Omental fat pad (tissue), 4 donors: ENCODE data around the gene WFDC1. TPM values are rescaled to one million over a fixed set of nuclear protein-coding genes. Genes with fewer than 3 reads are reported as not detected.

Experiments used
- ATAC-seq: fragments of 150-250 bp; one replicate; pipeline ENCODE4 v1.9.1; 2016; ENCODE audit warnings: mild to moderate bottlenecking, moderate library complexity; ENCODE audit not compliant: low FRiP score
- DNase-seq: peaks from one replicate; pipeline ENCODE4 v3.0.0-alpha.2; 2019; ENCODE audit warnings: low spot score
- total RNA-seq, 4 donors: library from RNA; depleted of rRNA; stranded (reverse); fragments of >200 nt; gene quantifications; one replicate each; pipeline ENCODE4 v1.1.0, GENCODE V29; 2016
- TF ChIP-seq, protein P1 (sequence below), 3 donors: fragments of 450-650 bp; IDR thresholded peaks; one replicate each; pipeline ENCODE4 v1.5.1; 2016 to 2017; ENCODE audit warnings: antibody characterized with exemption in 3 of 3, mild to moderate bottlenecking in 3 of 3, moderate library complexity in 2 of 3

Gene WFDC1
- total RNA-seq, 4 donors from 2014 or later = 0.36 to 4.7 (median 2.5) TPM

DNA sequence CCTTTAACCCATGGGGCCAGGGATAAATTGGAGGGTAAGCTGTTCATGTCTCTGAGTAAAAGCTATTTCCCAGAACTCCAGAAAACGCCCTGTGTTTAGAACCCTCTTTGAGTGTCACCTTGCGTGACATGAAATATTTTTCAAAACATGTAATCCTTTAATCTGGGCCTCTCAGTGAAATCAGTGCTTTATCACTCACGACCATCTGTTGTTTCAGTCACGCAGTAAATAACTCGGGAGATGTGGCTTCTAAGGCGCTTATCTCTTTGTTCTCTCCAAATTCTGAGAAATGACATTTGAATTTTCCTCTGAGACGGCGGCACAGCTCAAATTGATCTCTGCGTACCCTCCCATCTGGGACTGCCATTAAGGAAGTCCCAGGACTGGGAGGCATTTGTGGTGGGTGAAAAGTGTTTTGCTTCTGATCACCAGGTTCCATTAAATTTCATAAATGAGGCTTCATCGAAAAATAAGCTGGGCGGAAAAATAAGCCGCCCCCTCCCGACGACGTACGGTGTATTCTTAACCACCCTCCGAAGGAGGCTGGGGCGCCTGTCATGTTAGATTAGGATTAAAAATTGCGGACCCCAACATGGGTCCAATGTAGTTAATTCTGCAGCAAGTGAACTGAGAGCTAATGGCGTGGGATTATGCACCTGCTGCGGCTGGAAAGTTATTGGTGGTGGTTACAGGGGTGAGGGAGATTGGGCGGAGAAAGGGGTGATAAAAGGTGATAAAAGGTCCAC lies 12.7 kb downstream of the WFDC1 start:
- TF ChIP-seq, protein P1, sequence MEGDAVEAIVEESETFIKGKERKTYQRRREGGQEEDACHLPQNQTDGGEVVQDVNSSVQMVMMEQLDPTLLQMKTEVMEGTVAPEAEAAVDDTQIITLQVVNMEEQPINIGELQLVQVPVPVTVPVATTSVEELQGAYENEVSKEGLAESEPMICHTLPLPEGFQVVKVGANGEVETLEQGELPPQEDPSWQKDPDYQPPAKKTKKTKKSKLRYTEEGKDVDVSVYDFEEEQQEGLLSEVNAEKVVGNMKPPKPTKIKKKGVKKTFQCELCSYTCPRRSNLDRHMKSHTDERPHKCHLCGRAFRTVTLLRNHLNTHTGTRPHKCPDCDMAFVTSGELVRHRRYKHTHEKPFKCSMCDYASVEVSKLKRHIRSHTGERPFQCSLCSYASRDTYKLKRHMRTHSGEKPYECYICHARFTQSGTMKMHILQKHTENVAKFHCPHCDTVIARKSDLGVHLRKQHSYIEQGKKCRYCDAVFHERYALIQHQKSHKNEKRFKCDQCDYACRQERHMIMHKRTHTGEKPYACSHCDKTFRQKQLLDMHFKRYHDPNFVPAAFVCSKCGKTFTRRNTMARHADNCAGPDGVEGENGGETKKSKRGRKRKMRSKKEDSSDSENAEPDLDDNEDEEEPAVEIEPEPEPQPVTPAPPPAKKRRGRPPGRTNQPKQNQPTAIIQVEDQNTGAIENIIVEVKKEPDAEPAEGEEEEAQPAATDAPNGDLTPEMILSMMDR (IDR thresholded peaks at IDR 0.05) = no peak
- no peak for ATAC-seq
- DNase-seq = no peak

DNA sequence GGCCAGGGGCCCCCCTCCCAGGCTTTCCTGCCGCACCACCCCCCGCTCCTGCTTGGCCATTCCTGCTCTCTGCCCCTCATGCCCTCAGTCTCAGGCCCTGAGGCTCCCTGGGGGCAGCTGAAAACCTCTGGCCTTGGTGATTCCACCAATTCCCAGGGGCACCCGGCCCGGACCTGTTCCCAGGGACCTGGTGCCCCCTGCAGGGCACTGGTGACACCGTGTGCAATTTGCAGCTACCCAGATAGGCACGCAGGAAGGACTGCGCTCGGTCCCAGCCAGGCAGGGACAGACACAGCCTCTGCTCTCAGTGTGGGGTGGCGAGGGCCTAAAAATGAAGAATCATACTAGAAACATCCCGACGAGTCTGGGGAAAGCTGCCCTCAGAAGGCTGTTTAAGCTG lies 13.4 kb downstream of the WFDC1 start:
- ATAC-seq (no peak), DNase-seq (no peak)
- TF ChIP-seq, protein P1 (IDR thresholded peaks at IDR 0.05) = no peak

- TF ChIP-seq, protein P1 (IDR thresholded peaks at IDR 0.05) = no peak
- DNase-seq (no peak), ATAC-seq (no peak)
Measured at GRCh38 chr16:84310642-84311041, 16.0 kb downstream of the WFDC1 start.

DNA sequence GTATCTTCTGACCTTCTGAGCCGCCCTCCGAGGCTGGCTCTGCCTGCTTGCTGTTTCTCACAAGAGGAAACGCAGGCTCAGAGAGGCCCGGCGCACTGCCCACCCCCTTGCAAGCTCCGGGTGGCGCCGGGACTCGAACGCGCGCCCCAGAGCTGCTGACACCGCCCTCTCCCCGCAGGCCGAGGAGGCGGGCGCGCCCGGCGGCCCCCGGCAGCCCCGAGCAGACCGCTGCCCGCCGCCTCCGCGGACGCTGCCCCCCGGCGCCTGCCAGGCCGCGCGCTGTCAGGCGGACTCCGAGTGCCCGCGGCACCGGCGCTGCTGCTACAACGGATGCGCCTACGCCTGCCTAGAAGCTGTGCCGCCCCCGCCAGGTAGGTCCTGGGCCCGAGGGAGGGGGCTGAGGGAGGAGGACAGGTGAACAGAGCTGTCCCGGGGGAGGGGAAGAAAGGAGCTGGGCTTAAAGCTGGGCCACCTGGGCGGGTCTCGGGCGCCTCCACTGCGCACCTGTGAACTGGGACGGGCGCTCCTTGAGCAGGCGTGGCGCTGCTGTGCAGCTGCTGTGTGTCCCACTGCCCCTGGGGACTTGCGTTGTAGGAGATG lies 18.2 kb downstream of the WFDC1 start:
- TF ChIP-seq, protein P1 (IDR thresholded peaks at IDR 0.05) = no peak
- ATAC-seq = no peak
- no peak for DNase-seq

DNA sequence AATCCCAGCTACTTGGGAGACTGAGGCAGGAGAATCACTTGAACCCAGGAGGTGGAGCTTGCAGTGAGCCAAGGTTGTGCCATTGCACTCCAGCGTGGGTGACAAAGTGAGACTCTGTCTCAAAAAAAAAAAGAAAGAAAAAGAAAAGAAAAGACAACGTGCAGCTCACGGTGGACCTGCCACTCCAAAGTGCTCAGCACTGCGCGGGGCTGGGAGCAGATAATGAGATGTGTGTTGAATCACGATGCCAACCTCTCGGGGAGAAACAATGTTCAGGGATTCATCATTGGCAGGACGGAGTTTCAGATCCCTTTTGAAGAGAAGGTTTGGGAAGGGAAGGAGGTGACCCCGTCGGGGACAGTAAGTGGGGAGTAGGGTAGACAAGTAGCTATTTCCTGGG lies 19.2 kb downstream of the WFDC1 start:
- no peak for ATAC-seq
- TF ChIP-seq, protein P1 (IDR thresholded peaks at IDR 0.05) = no peak
- no peak for DNase-seq

GRCh38 chr16:84314373-84314772 lies 19.7 kb downstream of the WFDC1 start:
- DNase-seq (no peak), ATAC-seq (no peak)
- TF ChIP-seq, protein P1 (IDR thresholded peaks at IDR 0.05) = no peak

DNA sequence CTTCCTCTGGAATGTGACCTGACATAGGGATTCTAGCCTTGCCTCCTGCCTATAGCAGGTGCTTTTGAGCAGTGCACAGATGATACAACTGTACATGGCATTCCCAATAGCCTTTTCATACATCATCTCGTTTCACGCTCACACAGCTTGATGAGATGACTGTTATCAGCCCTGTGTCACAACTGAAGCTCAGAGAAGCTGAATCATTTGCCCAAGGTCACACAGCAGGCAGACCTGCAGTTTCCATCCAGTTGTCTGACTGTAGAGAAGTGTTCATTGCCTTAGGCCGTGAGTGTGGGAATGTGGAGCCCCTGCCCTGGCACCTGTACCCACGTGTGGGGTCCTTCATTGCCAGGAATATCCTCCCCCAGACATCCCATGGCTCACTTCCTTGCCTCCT lies 20.1 kb downstream of the WFDC1 start:
- ATAC-seq (no peak), DNase-seq (no peak)

More for the DNA sequence above, 20.1 kb downstream of the WFDC1 start:
- TF ChIP-seq, protein P1 (IDR thresholded peaks at IDR 0.05) = no peak
